GM18517 (cell line): ENCODE measurements around the gene FOXP1.

Experiments
- ATAC-seq: cut with Tn5 transposase; IDR thresholded peaks from one replicate; pipeline ENCODE4 v1.9.1; 2021; ENCODE audit warnings: mild to moderate bottlenecking, moderate library complexity; ENCODE audit not compliant: unreplicated experiment

FOXP1 gene

GRCh38 chr3:71140477-71140876 lies 443.1 kb downstream of the FOXP1 start:
- no peak for ATAC-seq

GRCh38 chr3:71139496-71139895 lies 444.0 kb downstream of the FOXP1 start:
- no peak for ATAC-seq

- ATAC-seq: no peak
Observed at GRCh38 chr3:71138410-71138809, 445.1 kb downstream of the FOXP1 start.

- ATAC-seq: no peak
Observed at GRCh38 chr3:71136276-71136675, 447.3 kb downstream of the FOXP1 start.

GRCh38 chr3:71135373-71136088 lies 448.0 kb downstream of the FOXP1 start:
- ATAC-seq: no peak

GRCh38 chr3:71134521-71134920 lies 449.0 kb downstream of the FOXP1 start:
- ATAC-seq: no peak

- no peak for ATAC-seq
Observed at GRCh38 chr3:71133865-71134264, 449.7 kb downstream of the FOXP1 start.

- ATAC-seq: no peak
Observed at GRCh38 chr3:71132995-71133730, 450.4 kb downstream of the FOXP1 start.

- no peak for ATAC-seq
Observed at GRCh38 chr3:71131375-71132314, 451.9 kb downstream of the FOXP1 start.

GRCh38 chr3:71130471-71131374 lies 452.8 kb downstream of the FOXP1 start:
- peak; percentile 71 for ATAC-seq

- no peak for ATAC-seq
Observed at GRCh38 chr3:71129611-71130431, 453.7 kb downstream of the FOXP1 start.

- no peak for ATAC-seq
Observed at GRCh38 chr3:71128961-71129360, 454.6 kb downstream of the FOXP1 start.

- no peak for ATAC-seq
Observed at GRCh38 chr3:71127844-71128243, 455.7 kb downstream of the FOXP1 start.

GRCh38 chr3:71127052-71127831 lies 456.3 kb downstream of the FOXP1 start:
- ATAC-seq: no peak

- no peak for ATAC-seq
Observed at GRCh38 chr3:71125738-71126137, 457.8 kb downstream of the FOXP1 start.

GRCh38 chr3:71124048-71124447 lies 459.5 kb downstream of the FOXP1 start:
- ATAC-seq: no peak

GRCh38 chr3:71122641-71123040 lies 460.9 kb downstream of the FOXP1 start:
- no peak for ATAC-seq

GRCh38 chr3:71121429-71122167 lies 461.9 kb downstream of the FOXP1 start:
- ATAC-seq: no peak
